ENCODE results near the gene SEZ6L2.
"Not testable (repeated sequence)": the region's sequence is repeated elsewhere in the genome, so short reads cannot be mapped to it uniquely, and the experiment has no call there.

SEZ6L2 gene

DNA sequence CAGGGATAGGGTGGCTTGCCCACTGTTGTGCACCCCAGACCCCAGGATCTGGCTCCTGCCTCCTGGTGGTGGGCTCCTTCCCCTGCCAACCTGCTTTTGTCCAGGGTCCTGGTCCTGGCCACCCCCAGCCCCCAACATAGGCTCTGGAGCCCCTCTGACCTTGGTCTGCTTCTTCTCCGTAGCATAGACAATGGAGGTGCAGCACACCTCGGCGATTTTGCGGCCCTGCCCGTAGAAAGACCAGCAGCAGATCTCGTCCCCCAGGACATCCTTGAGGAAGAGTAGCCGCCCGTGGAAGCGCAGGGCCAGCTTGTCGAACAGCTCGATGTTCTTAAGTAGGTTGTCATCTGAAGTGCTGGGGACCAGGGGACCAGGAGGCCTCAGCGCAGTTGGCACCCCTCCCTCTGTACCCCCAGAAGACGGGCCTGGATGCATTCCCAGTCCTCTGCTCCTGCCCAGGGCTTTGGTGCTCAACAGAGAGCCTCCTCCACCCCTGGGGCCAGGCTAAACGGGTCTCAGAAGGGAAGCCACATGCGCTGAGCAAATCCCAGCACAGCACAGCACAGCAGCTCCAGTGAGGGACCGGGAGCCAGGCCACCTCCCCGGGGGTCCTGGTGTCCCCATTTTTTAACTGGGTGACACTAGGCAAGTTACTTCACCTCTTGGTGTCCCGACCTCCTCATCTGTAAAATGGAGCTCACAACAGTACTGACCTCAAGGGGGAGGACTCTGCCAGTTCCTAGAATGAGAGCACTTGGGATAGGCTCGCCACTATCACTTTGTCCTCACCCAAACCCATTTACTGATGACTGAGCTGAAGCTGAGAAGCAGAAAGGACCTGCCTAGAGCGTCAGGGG lies 11.7 kb upstream of the SEZ6L2 start:
- DNase-seq (ENCODE audit: low read depth in 2 of 2), result no peak

DNA sequence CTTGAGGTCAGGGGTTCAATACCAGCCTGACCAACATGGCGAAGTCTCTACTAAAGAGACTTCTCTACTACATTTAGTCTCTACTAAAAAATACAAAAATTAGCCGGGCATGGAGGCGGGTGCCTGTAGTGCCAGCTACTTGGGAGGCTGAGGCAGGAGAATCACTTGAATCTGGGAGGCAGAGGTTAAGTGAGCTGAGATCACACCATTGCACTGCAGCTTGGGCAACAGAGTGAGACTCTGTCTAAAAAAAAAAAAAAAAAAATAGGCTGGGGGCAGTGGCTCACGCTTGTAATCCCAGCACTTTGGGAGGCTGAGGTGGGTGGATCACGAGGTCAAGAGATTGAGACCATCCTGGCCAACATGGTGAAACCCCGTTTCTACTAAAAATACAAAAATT lies 10.5 kb upstream of the SEZ6L2 start:
- DNase-seq (ENCODE audit: low read depth in 2 of 2), result not testable (repeated sequence)

DNA sequence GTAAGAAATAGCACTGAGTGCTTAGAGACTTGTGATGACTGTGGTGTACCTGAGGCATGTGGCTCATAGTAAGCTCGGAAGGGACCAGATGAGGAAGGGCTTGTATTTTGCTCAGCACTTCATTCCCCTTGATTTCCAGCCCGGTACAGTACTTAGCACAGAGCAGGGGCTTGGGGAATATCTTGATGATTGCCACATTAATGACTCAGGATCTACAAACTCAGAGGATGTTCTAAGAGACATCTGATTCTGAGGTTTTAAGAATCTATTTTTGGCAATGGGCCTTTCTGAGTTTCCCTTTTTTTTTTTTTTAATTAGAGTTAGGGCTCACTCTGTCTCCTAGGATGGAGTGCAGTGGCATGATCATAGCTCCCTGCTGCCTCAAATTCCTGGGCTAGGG lies 10.0 kb upstream of the SEZ6L2 start:
- no peak for DNase-seq (ENCODE audit: low read depth in 2 of 2)

DNA sequence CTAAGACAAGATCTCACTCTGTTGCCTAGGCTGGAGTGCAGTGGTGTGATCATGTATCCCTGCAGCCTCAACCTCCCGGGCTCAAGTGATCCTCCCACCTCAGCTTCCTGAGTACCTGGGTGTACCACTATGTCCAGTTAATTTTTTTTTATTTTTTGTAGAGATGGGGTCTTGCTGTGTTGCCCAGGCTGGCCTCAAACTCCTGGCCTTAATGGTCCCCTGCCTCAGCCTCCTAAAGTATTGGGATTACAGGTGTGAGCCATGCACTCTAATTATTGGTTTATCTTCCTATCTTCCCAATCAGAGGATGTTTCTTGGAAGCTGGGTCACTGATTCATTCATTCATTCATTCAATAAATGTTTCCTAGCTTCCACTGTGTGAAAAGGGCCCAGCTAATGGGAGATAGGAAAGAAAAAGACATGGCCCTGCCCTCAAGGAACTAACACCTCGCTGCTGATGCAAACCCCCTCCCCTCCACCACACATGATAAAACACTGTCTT lies 9.4 kb upstream of the SEZ6L2 start:
- no peak for DNase-seq (ENCODE audit: low read depth in 2 of 2)

DNA sequence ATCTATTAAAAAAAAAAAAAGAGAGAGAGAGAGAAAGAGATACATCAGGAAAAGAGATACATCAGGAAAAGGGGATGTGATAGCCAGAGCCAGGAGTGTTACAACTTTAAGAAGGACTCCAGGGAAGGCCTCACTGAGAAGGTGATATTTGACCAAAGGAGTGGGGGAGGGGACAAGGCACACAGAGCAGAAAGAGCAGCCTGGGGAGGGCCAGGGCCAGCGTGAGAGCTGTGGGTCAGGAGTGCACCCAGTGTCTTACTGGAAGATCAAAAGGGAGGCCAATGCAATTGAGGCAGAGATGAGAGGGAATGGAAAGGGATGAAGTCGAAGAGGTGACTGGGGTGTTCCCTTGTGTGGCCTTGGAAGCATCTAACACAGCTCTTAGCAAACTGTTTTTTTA lies 8.6 kb upstream of the SEZ6L2 start:
- no peak for DNase-seq (ENCODE audit: low read depth in 2 of 2)

DNA sequence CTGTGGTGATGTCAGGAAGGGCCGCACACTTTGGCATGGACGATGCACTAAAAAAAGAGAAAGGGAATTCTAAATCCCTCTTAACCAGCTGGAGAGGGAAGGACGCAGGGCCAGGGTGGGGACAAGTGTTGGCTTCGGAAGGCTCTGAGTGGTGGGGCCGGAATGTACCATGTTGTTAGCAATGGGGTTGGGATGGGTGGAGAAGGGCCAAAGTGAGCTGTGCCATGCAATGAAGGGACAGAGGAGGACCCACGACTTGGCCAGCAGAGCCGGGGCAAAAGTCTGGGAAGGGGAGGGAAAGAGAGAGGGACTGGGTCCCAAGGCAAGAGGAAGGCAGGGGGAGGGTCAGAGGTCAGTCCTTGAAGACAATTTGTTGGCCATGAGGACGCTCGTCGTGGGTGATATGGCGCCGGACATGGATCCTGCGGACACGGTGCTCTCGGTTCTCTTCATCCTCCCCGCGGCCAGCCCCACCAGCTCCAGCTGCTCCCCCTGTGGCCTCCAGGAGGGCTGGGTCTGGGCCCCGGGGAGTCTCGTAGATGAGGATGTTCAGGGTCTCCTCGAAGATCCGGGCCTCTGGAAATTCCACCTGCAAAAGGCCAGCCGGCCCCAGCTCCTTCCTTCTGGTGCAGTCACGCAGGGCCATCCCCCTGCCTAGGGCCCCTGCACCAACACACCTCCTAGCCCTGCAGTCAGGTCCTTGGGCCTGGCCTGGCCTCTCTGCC lies 7.3 kb upstream of the SEZ6L2 start:
- no peak for DNase-seq (ENCODE audit: low read depth in 2 of 2)

DNA sequence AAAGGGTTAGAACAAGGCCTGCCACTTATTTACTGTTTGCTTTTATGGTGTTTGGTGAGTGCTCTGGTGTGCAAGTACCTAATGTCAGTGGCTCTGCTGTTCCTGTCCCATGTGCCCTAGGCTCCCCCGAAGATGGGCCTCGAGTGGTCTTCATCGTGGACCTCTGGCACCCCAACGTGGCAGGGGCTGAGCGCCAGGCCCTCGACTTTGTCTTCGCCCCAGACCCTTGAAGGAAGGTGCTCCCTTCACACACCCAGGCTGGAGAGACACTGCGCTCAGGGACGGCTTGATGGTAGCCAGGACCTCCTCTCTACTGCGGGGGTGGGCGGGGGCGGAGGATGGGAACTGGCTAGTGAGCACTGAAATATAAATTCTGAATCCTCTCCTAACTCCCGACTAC lies 6.3 kb upstream of the SEZ6L2 start:
- DNase-seq (ENCODE audit: low read depth in 2 of 2), result no peak

DNA sequence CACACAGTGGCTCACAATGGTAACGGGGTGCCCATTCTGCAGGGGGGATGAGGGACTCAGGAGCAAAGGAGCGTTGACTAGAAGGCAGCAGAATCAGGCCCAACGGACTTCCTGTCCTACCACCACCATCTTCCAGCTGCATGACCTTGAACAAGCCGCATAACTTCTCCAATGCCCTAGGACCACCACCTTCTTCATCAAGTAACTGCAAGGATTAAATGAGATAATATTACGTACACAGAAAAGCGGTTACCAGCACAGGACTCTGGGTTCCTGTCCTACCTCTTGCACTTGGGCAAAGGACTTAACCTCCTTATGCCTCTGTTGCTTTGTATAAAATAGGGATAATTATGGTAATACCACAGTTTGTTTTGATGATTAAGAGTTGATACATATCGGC lies 5.6 kb upstream of the SEZ6L2 start:
- DNase-seq (ENCODE audit: low read depth in 2 of 2), result no peak

DNA sequence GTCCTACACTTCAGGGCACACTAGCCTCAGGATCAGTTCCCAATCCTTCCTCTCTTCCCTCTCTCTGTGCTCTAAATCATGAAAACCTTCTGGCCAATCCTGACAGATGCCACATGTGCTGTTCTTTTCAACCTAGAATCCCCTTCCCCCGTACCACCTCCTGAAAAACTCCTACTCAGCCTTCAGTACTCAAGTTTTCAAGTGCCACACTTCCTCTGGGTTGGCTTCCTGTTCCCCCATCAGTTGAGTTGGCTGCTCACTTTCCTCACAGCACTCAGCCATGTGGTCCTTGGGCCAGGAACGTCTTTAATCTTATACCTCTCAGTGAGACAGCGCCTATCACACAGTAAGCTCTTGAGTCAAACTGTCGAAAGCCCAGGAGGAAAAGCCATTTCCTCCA lies 4.2 kb upstream of the SEZ6L2 start:
- no peak for DNase-seq (ENCODE audit: low read depth in 2 of 2)

DNA sequence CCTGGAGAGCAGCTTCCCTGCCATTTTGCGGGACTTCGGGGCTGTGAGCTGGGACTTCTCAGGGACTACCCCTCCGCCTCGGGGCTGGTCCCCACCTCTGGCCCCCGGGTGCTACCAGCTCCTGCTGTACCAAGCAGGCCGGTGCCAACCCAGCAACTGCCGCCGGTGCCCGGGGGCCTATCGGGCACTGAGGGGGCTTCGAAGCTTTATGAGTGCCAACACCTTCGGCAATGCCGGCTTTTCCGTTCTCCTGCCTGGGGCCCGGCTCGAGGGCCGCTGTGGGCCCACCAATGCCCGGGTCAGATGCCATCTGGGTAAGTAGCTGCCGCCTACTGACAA lies 2.2 kb upstream of the SEZ6L2 start:
- DNase-seq (ENCODE audit: low read depth in 2 of 2), result no peak

DNA sequence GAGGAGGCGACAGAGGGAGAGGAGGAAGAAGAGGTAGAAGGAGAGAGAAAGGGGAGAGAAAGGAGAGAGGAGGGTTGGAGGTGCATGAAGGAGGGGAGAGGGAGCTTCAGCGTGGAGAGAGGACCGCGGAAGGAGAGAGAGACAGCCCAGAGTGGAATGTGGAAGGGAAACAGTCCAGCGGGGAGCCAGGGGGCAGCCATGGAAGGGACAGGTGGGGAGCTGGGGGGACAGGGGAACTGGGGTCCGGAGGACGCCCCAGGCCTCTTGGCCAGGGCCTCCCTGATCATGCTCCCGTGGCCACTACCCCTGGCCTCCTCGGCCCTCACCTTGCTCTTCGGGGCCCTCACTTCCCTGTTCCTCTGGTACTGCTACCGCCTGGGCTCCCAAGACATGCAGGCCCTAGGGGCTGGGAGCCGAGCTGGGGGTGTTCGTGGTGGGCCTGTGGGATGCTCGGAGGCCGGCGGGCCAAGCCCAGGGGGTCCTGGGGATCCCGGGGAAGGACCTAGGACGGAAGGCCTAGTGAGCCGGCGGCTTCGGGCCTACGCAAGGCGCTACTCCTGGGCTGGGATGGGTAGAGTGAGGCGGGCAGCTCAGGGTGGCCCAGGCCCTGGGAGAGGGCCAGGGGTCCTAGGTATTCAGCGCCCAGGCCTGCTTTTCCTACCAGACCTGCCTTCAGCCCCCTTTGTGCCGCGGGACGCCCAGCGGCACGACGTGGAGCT lies 1.7 kb upstream of the SEZ6L2 start:
- no peak for DNase-seq (ENCODE audit: low read depth in 2 of 2)

DNA sequence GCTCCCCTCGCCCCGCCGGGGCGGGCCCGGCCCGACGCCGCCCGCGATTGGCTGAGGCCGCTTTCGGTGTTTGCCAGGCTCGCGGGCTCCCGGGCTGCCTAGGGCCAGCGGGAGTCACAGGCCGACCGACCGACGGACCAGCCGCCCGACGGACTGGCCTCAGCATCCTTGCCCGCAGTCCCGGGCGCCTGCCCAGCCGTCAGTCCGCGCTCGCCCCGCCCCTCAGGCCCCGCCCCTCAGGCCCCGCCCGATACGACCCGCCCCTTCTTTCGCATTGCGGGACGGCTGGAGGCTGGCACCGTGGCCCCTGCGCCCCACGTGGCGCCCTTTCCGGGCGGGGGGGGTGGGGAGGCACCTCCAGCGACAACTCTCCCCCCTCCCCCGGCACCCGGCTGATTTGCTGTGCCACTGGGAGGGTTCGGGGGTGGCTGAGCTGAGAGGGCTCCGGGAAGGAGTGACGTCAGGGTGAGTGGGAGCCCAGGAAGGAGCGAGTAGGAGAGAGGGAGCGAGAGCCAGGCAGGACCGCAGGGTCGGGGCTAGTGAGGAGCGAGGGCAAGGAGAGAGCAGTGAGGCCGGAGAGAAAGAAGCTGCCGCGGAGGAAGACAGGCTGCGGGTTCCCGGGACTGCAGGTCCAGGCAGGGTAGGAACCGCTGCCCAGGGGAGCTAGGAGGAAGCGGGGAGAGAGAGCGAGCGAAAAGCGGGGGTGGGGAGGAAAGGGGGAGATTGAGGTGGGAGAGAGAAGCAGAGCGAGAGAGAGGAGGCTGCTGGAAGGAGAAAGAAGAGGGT lies 945 bp upstream of the SEZ6L2 start, which contains the start of gene ASPHD1:
TSS of gene ASPHD1 (plus strand) at position 387 of the 786 bp plus-strand sequence. CDS start 484 bp downstream, outside the sequence.
- peak; percentile 46 to 49 for DNase-seq (ENCODE audit: low read depth in 2 of 2)

DNA sequence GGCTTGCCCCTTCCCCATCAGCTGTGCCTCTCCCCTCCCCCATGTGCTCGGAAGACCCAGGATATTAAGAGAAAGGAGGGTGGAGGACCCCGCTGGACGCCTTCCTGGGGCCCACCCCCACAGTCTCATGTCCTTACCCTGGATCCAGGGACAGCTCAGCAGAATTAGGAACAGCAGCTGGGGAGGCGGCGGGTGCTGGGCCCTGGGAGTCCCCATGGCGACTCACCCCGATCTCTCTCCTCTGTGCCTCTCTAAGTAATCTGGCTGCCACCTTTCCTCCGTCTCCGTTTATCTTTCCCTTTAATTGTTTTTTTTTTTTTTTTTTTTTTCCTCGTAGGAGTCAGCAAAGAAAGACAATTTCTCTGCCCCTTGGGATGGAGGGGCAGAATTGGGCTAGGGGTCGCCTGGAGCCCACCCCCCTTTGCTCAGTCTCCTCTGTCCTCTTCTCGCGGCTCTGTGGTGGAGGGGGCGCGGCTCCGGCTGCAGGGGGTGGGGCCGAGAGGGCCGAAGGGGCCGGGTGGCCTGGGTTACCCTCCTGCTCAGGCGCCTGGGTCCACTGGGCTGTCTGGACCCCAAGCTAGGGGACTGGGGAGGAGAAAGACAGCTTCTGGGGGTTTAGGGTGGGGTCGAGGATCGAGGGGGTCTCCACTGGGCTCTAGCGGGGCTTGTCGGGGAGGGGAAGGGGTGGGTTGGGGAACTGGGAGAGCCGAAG lies 390 bp downstream of the SEZ6L2 start:
- no peak for DNase-seq (ENCODE audit: low read depth in 2 of 2)

DNA sequence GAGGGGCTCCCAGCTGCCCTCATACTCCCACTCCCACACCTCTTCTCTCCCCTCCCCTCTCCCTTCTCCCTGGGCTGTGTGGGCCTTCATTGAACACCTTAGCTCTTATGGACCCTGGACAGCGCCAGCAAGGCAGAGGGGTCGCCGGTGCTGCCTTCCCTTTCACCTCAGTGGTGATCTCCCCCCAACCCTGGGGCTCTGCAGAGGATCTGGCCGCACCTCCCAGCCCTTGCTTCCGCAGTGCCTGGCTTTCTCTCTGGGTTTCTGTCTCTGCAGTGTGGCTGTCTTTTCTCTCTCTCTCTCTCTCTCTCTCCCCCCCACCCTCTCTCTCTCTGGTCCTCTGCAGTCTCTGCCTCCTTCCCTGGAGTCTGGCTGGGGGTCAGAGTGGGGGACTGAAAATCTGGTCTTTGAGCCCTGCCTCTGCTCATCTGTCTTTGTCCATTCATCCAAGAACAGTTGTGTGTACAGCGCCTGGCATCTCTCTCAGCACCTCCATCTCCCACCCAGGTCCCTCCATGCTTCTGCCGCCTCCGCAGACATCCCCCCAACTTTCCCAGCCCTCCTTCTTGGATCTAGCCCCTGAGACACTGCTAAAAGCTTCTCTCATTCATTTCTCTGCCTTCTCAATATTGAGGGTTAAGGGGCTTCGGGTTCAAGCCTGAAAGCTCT lies 1.1 kb downstream of the SEZ6L2 start:
- no peak for DNase-seq (ENCODE audit: low read depth in 2 of 2)

DNA sequence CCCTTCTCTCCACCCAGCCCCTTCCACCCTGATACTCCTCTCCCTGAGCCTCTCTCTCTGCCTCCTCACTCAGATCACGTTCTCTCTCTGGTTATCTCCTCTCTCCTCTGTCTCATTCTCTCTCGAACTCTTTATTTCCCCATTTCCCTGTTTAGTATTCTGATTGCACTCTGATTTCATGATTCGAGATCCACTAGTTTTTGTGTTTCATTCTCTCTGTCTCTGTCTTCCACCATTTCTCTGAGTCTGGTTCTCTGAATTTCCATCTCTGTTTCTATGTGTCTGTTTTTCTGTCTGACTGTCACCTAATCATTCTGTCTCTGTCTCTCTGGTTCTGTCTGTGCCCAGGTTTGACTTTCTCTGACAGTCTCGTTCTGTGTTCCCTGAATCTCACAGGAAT lies 2.0 kb downstream of the SEZ6L2 start:
- DNase-seq (ENCODE audit: low read depth in 2 of 2), result no peak

DNA sequence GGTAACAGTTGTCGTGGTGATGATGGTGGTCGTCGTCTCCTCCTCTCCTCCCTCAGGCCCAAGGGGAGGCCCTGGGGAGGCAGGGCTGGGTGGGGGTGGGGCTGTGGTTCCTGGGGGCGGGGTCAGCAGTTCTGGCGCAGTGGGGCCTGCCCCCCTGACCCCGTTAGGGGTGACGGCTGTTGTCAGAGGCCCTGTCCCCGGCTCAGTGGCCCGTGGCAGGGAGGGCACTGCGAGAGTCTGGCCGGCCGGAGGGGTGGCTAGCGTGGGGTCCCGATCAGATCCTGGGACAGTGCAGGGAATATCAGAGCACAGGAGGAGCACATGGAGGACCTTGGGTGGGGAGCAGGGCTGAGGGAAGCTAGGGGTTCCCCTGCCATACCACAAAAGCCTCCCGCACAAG lies 2.5 kb downstream of the SEZ6L2 start:
- DNase-seq (ENCODE audit: low read depth in 2 of 2), result no peak

DNA sequence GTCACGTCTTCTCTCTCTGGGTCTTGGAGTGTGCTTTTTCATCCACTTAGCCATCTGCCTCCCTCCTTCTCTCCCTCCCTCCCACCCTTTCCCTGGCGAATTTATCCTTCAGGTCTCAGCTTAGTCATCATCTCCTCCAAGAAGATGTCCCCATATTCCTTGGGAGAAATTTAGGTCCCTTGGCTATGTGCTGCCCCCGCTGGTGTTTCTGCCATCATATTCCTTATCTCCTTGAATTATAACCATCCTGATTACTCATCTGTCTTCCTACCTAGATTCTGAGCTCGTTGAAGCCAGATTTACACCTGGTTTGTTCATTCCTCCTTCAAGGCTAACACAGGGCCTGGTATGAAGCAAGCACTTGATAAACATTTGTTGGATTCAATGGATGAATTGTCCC lies 5.0 kb downstream of the SEZ6L2 start:
- DNase-seq (ENCODE audit: low read depth in 2 of 2), result no peak

DNA sequence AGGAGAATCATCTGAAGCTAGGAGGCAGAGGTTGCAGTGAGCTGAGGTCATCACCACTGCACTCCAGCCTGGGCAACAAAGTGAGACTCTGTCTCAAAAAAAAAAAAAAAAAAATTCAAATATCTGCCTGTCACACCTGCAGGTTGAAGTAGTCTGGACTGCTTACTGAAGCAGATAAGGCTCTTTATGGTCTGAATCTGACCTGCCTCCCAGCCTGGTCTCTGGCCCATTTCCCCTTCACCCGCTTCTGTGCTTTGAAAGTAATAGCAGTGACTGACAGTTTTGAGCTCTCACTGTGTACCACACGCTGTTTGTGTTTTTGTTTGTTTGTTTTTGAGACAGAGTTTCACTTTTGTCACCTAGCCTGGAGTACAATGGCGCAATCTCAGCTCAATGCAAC lies 5.8 kb downstream of the SEZ6L2 start:
- DNase-seq (ENCODE audit: low read depth in 2 of 2), result no peak

DNA sequence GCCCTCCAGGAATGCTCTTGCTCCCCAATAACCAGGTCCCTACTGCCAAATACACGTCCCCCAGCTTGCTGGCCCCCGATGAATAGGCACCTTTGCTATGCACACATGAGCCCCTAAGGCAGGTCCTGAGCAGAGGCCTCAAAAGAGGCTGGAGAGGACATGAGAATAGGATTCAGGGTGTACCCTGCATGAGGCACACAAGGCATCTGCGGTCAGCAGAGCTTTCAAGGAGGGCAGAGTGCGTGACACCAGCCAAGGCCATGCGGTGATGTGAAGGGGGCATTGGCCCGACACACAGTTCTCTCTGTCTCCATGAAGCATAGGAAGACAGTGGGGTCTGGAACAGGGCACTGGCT lies 6.9 kb downstream of the SEZ6L2 start:
- DNase-seq (ENCODE audit: low read depth in 2 of 2), result no peak

All from stimulated activated CD8-positive, alpha-beta memory T cell treated with anti-CD3 and anti-CD28 coated beads, Interleukin-15, amount 100 ng/mL, for 48 hours (primary cell).